Measurements from ENCODE around the gene XRCC5. TPM values are rescaled to one million over a fixed set of nuclear protein-coding genes. Genes with fewer than 3 reads are reported as not detected.

Gene XRCC5
- total RNA-seq, 1 experiment from 2014 or later: 618 TPM

DNA sequence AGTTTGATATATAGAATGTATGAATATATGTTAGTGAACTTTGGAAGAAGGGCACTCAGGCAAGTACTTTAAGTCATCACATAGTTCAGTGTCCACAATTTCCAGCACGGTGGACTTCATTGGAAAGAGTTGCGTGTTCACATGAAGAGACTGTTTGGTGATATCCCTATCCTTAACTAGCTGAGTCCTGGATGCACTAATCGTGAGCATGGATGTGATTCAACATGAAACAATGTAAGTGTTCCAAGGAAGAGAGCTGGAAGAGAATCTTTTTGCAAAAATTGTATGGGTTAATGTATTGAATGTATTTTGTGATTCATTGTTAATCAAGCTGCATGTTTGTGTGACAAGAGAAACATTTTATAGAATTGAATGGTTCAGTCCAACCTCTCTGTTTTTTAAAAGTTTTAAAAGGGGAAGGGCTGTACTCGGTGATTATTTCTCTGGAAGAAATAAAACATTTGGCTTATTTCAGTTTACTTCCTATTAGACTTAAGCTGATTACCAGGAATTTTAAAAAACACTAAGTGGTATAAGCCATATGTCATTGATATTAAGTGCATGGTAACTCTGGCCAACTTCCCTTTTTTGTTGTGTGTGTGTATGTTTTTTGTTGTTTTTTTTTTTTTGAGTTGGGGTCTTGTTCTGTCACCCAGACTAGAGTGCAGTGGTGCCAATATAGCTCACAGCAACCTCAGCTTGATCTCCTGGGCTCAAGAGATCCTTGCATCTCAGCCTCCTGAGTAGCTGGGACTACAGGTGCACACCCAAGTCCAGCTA lies 8.6 kb downstream of the XRCC5 start:
- Histone ChIP-seq H3K79me1 (ENCODE audit: insufficient read depth, low read depth, low read length, poor library complexity, severe bottlenecking) (peaks cover 10% of the 10 kb centered on the region), H3K4me2 (ENCODE audit: insufficient read depth, insufficient read length, low read length) (no peak overlapping the region), H3K9me3 (ENCODE audit: control insufficient read depth, low read depth, low read length) (no peaks in the 10 kb centered on the region), H4K8ac (replicated peaks; ENCODE audit: insufficient read length, low read depth, low read length) (no peak overlapping the region), H3T11ph (ENCODE audit: low read length) (no peak overlapping the region), H2BK12ac (ENCODE audit: insufficient read length, low read depth, low read length) (no peak overlapping the region), H3K23me2 (ENCODE audit: insufficient read length, low read depth, low read length, poor library complexity, severe bottlenecking) (peaks cover 6% of the 10 kb centered on the region), H2BK5ac (ENCODE audit: insufficient read length, low read length) (no peak overlapping the region), H3K9ac (ENCODE audit: extremely low read depth, insufficient read length, low read length) (peak overlapping the region; percentile 33), H2BK15ac (ENCODE audit: low read depth, low read length) (no peak overlapping the region), H3K56ac (ENCODE audit: insufficient read length, low read depth, low read length) (no peak overlapping the region), H3K79me2 (ENCODE audit: insufficient read depth, low read length) (peaks cover 16% of the 10 kb centered on the region; the same call in 1 of the 2 replicates), H3K18ac (ENCODE audit: insufficient read length, low read depth, low read length) (no peak overlapping the region), H4K5ac (ENCODE audit: insufficient read length, low read depth, low read length) (no peak overlapping the region), H4K91ac (ENCODE audit: insufficient read length, low read depth, low read length) (no peak overlapping the region), H2AK5ac (ENCODE audit: insufficient read length, low read length) (no peak overlapping the region), H3K27me3 (ENCODE audit: insufficient read depth, low read length) (no peaks in the 10 kb centered on the region), H3K27ac (ENCODE audit: insufficient read length, low read depth, low read length) (no peak overlapping the region), H2BK20ac (ENCODE audit: low read depth, low read length, poor library complexity, severe bottlenecking) (no peak overlapping the region), H3K4ac (ENCODE audit: low read depth, low read length) (no peak overlapping the region), H2AFZ (ENCODE audit: low read length) (no peak overlapping the region), H2BK120ac (ENCODE audit: low read depth, low read length, poor library complexity, severe bottlenecking) (no peak overlapping the region), H3K14ac (ENCODE audit: insufficient read depth, low read length) (no peak overlapping the region), H4K20me1 (ENCODE audit: control insufficient read depth, insufficient read depth, insufficient read length) (no peaks in the 10 kb centered on the region), H3K4me1 (ENCODE audit: insufficient read depth, low read length) (peaks cover 2% of the 10 kb centered on the region; the same call in 1 of the 2 replicates), H3K23ac (ENCODE audit: insufficient read length, low read depth, low read length) (no peak overlapping the region)
- no peaks in the 10 kb centered on the region for H3K27me3 Mint-ChIP-seq (ENCODE audit: low read depth)
- no peak overlapping the region for H3K4me3 Mint-ChIP-seq
- peaks cover 27 to 43% of the 10 kb centered on the region in 2 experiments for H3K4me1 Mint-ChIP-seq
- H3K36me3 Mint-ChIP-seq (ENCODE audit: insufficient read depth in 1 of 3, low read depth in 3 of 3): peaks cover 71 to 98% (median 94%) of the 10 kb centered on the region in 3 experiments; a peak in 6 of 7 replicates
- DNase-seq: no peak
- H3K9me3 Mint-ChIP-seq: no peaks in the 10 kb centered on the region; a peak in 1 of 5 replicates
- H3K27ac Mint-ChIP-seq: peak overlapping the region in 2 of 3 experiments; percentile 81 to 88; a peak in 2 of 7 replicates
- WGBS (ENCODE audit: extremely low coverage, insufficient read length, low lambda C conversion rate): no CpG with 5 or more reads among the region's 4 CpGs
- no peak for TF ChIP-seq CTCF (conservative IDR thresholded peaks at IDR 0.05)
